HEK293 (cell line): Measurements from ENCODE around the gene MIA3.
A peak's percentile ranks its signal among the peaks of the same experiment; 100 is the strongest.

ENCODE experiments used
- BCL11A ChIP-seq: fragments of 450-650 bp; formaldehyde crosslinking; IDR thresholded peaks from 2 replicates; pipeline ENCODE4 v1.5.1; 2016; ENCODE audit warnings: low read depth, missing biosample characterization, missing genetic modification characterization
- EGR2 ChIP-seq: fragments of 450-650 bp; formaldehyde crosslinking; IDR thresholded peaks from 2 replicates; pipeline ENCODE4 v1.5.1; 2016; ENCODE audit warnings: low read depth, missing biosample characterization, missing genetic modification characterization
- GFI1B ChIP-seq: fragments of 450-650 bp; formaldehyde crosslinking; IDR thresholded peaks from 2 replicates; pipeline ENCODE4 v1.5.1; 2016; ENCODE audit warnings: missing biosample characterization, missing genetic modification characterization
- INSM2 ChIP-seq: fragments of 450-650 bp; formaldehyde crosslinking; IDR thresholded peaks from 2 replicates; pipeline ENCODE4 v1.5.1; 2016; ENCODE audit warnings: missing biosample characterization, missing genetic modification characterization
- KLF10 ChIP-seq: fragments of 450-650 bp; IDR thresholded peaks from 2 replicates; pipeline ENCODE4 v1.5.1; 2018; ENCODE audit warnings: missing biosample characterization, mild to moderate bottlenecking, missing genetic modification characterization
- KLF17 ChIP-seq: fragments of 450-650 bp; formaldehyde crosslinking; IDR thresholded peaks from 2 replicates; pipeline ENCODE4 v1.5.1; 2016; ENCODE audit warnings: missing biosample characterization, missing genetic modification characterization
- KLF8 ChIP-seq: fragments of 450-650 bp; formaldehyde crosslinking; IDR thresholded peaks from 2 replicates; pipeline ENCODE4 v1.5.1; 2016; ENCODE audit warnings: missing biosample characterization, missing genetic modification characterization
- MYNN ChIP-seq: fragments of 450-650 bp; formaldehyde crosslinking; IDR thresholded peaks from 2 replicates; pipeline ENCODE4 v1.5.1; 2016; ENCODE audit warnings: missing biosample characterization, missing genetic modification characterization, borderline replicate concordance
- SCRT1 ChIP-seq: fragments of 450-650 bp; formaldehyde crosslinking; IDR thresholded peaks from 2 replicates; pipeline ENCODE4 v1.5.1; 2016; ENCODE audit warnings: missing biosample characterization, missing genetic modification characterization, borderline replicate concordance
- ZBTB11 ChIP-seq: fragments of 450-650 bp; formaldehyde crosslinking; conservative IDR thresholded peaks from 2 replicates; pipeline ENCODE4 v1.5.1; 2016; ENCODE audit warnings: low read depth, missing biosample characterization, missing genetic modification characterization
- ZBTB26 ChIP-seq: fragments of 450-650 bp; formaldehyde crosslinking; optimal IDR thresholded peaks from 2 replicates; pipeline ENCODE3; 2016; ENCODE audit warnings: missing biosample characterization, mild to moderate bottlenecking, missing genetic modification characterization
- ZBTB7A ChIP-seq: fragments of 450-650 bp; formaldehyde crosslinking; IDR thresholded peaks from 2 replicates; pipeline ENCODE4 v1.5.1; 2016; ENCODE audit warnings: low read depth, missing biosample characterization, missing genetic modification characterization
- ZFP41 ChIP-seq: fragments of 450-650 bp; formaldehyde crosslinking; IDR thresholded peaks from 2 replicates; pipeline ENCODE4 v1.5.1; 2016; ENCODE audit warnings: missing biosample characterization, missing genetic modification characterization, borderline replicate concordance
- ZNF114 ChIP-seq: fragments of 450-650 bp; formaldehyde crosslinking; IDR thresholded peaks from 2 replicates; pipeline ENCODE4 v1.5.0; 2017; ENCODE audit warnings: missing biosample characterization, missing genetic modification characterization
- ZNF132 ChIP-seq: fragments of 450-650 bp; formaldehyde crosslinking; IDR thresholded peaks from 2 replicates; pipeline ENCODE4 v1.5.1; 2017; ENCODE audit warnings: missing biosample characterization, missing genetic modification characterization, borderline replicate concordance
- ZNF140 ChIP-seq: fragments of 450-650 bp; formaldehyde crosslinking; IDR thresholded peaks from 2 replicates; pipeline ENCODE4 v1.5.1; 2016; ENCODE audit warnings: missing biosample characterization, missing genetic modification characterization
- ZNF19 ChIP-seq: fragments of 450-650 bp; formaldehyde crosslinking; IDR thresholded peaks from 2 replicates; pipeline ENCODE4; 2016; ENCODE audit warnings: missing biosample characterization, missing genetic modification characterization, low read depth
- ZNF214 ChIP-seq: fragments of 450-650 bp; formaldehyde crosslinking; IDR thresholded peaks from 2 replicates; pipeline ENCODE4 v1.5.1; 2017; ENCODE audit warnings: missing biosample characterization, mild to moderate bottlenecking, missing genetic modification characterization, borderline replicate concordance
- ZNF221 ChIP-seq: fragments of 450-650 bp; formaldehyde crosslinking; IDR thresholded peaks from 2 replicates; pipeline ENCODE4 v1.5.1; 2017; ENCODE audit warnings: missing biosample characterization, missing genetic modification characterization, borderline replicate concordance
- ZNF239 ChIP-seq: fragments of 450-650 bp; formaldehyde crosslinking; IDR thresholded peaks from 2 replicates; pipeline ENCODE4 v1.5.1; 2016; ENCODE audit warnings: missing biosample characterization, missing genetic modification characterization
- ZNF24 ChIP-seq: fragments of 450-650 bp; formaldehyde crosslinking; IDR thresholded peaks from 2 replicates; pipeline ENCODE4 v1.5.1; 2016; ENCODE audit warnings: missing biosample characterization, missing genetic modification characterization
- ZNF404 ChIP-seq: fragments of 450-650 bp; formaldehyde crosslinking; IDR thresholded peaks from 2 replicates; pipeline ENCODE4 v1.5.1; 2017; ENCODE audit warnings: missing biosample characterization, missing genetic modification characterization
- ZNF426 ChIP-seq: fragments of 450-650 bp; formaldehyde crosslinking; IDR thresholded peaks from 2 replicates; pipeline ENCODE4 v1.5.1; 2017; ENCODE audit warnings: missing biosample characterization, missing genetic modification characterization, mild to moderate bottlenecking, inconsistent platforms, moderate library complexity
- ZNF549 ChIP-seq: fragments of 450-650 bp; IDR thresholded peaks from 2 replicates; pipeline ENCODE4 v1.5.1; 2018; ENCODE audit warnings: missing biosample characterization, missing genetic modification characterization, mild to moderate bottlenecking, inconsistent platforms, moderate library complexity
- ZNF555 ChIP-seq: fragments of 450-650 bp; formaldehyde crosslinking; conservative IDR thresholded peaks from 2 replicates; pipeline ENCODE4 v1.5.1; 2017; ENCODE audit warnings: missing biosample characterization, mild to moderate bottlenecking, missing genetic modification characterization, inconsistent platforms
- ZNF658 ChIP-seq: fragments of 450-650 bp; formaldehyde crosslinking; IDR thresholded peaks from 2 replicates; pipeline ENCODE4; 2016; ENCODE audit warnings: missing biosample characterization, missing genetic modification characterization
- ZNF677 ChIP-seq: fragments of 450-650 bp; IDR thresholded peaks from 2 replicates; pipeline ENCODE4 v1.5.0; 2018; ENCODE audit warnings: missing biosample characterization, mild to moderate bottlenecking, missing genetic modification characterization, moderate library complexity
- ZNF747 ChIP-seq: fragments of 450-650 bp; formaldehyde crosslinking; IDR thresholded peaks from 2 replicates; pipeline ENCODE4 v1.5.1; 2016; ENCODE audit warnings: missing biosample characterization, missing genetic modification characterization
- ZNF768 ChIP-seq: fragments of 450-650 bp; formaldehyde crosslinking; IDR thresholded peaks from 2 replicates; pipeline ENCODE4 v1.5.1; 2018; ENCODE audit warnings: missing biosample characterization, mild to moderate bottlenecking, missing genetic modification characterization
- ZNF776 ChIP-seq: fragments of 450-650 bp; formaldehyde crosslinking; IDR thresholded peaks from 2 replicates; pipeline ENCODE4 v1.5.0; 2017; ENCODE audit warnings: missing biosample characterization, missing genetic modification characterization, borderline replicate concordance
- ZNF791 ChIP-seq: fragments of 450-650 bp; formaldehyde crosslinking; IDR thresholded peaks from 2 replicates; pipeline ENCODE4 v1.5.1; 2016; ENCODE audit warnings: missing biosample characterization, missing genetic modification characterization
- ZNF792 ChIP-seq: fragments of 450-650 bp; formaldehyde crosslinking; IDR thresholded peaks from 2 replicates; pipeline ENCODE4 v1.5.1; 2016; ENCODE audit warnings: missing biosample characterization, missing genetic modification characterization
- ZSCAN30 ChIP-seq: fragments of 450-650 bp; IDR thresholded peaks from 2 replicates; pipeline ENCODE4 v1.5.1; 2018; ENCODE audit warnings: missing biosample characterization, mild to moderate bottlenecking, missing genetic modification characterization, moderate library complexity

The MIA3 gene

GRCh38 chr1:222643938-222644635 lies 26.2 kb downstream of the MIA3 start (continued):
- TF ChIP-seq ZNF747 (tag by site-specific recombination) (no peak), EGR2 (tag by site-specific recombination) (peak; percentile 83), ZNF114 (tag by site-specific recombination) (no peak), ZNF214 (tag by site-specific recombination) (no peak), KLF10 (tag by site-specific recombination) (peak; percentile 90), ZBTB26 (peak; percentile 17), ZNF792 (tag by site-specific recombination) (0 out of 2 replicates have a peak, but pooled peaks have one; percentile 12), ZNF24 (tag by site-specific recombination) (0 out of 2 replicates have a peak, but pooled peaks have one; percentile 16), ZSCAN30 (tag by site-specific recombination) (no peak; the same call in 1 of the 2 replicates), ZNF239 (tag by site-specific recombination) (no peak), GFI1B (tag by site-specific recombination) (no peak), ZBTB11 (tag by site-specific recombination) (peak; percentile 89), ZNF19 (tag by site-specific recombination) (no peak), KLF17 (no peak; the same call in 1 of the 2 replicates), MYNN (tag by site-specific recombination) (no peak), SCRT1 (no peak), ZNF140 (tag by site-specific recombination) (no peak), INSM2 (tag by site-specific recombination) (0 out of 2 replicates have a peak, but pooled peaks have one; percentile 40), ZNF549 (tag by site-specific recombination) (no peak), ZNF658 (no peak), ZNF677 (tag by site-specific recombination) (no peak), ZNF426 (tag by site-specific recombination) (no peak), ZNF221 (no peak), ZFP41 (tag by site-specific recombination) (no peak), ZNF768 (tag by site-specific recombination) (no peak), ZNF555 (tag by site-specific recombination) (no peak), ZNF776 (no peak), ZNF132 (tag by site-specific recombination) (no peak), ZNF791 (tag by site-specific recombination) (no peak), ZBTB7A (tag by site-specific recombination) (no peak), BCL11A (no peak; the same call in 1 of the 2 replicates), KLF8 (tag by site-specific recombination) (peak; percentile 67; the same call in 1 of the 2 replicates), ZNF404 (tag by site-specific recombination) (no peak)
